IPS-18c (cell line): ENCODE data around the gene GLRA2.

Source experiments
- H3K4me3 ChIP-seq: 2 replicates; pipeline ENCODE4 v1.7.0; 2013; ENCODE audit warnings: low read depth, mild to moderate bottlenecking, low read length, moderate library complexity; ENCODE audit not compliant: insufficient read depth
- H3K9me3 ChIP-seq: one replicate; pipeline ENCODE4 v1.6.1; 2013; ENCODE audit warnings: mild to moderate bottlenecking, low read length, moderate library complexity; ENCODE audit not compliant: control insufficient read depth, insufficient read depth

The GLRA2 gene

DNA sequence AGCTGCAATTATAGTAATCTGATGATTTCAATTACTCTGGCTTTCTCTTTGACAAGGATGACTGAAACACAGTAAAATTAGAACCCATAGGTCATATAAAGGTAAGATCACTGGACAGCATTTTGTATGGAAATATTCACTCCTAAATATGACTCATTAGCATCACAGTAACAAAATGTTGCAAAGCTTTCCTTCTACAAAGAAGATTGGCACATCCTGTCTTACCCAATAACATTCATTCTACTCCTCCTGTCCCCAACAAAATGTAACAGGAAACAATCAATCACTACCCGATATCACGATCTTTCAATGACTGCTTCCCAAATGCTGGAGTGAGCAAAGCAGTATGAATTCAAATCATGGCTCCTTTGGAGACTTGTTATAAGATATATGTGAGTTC is 248.2 kb downstream of the GLRA2 start:
- no peaks in the 10 kb centered on the region for H3K9me3 ChIP-seq
- no peak overlapping the region for H3K4me3 ChIP-seq

GRCh38 chrX:14779580-14779979 is 250.2 kb downstream of the GLRA2 start:
- no peaks in the 10 kb centered on the region for H3K9me3 ChIP-seq
- no peak overlapping the region for H3K4me3 ChIP-seq
